Panc1 (cell line): ENCODE data around the gene FBXO36. TPM values are rescaled to one million over a fixed set of nuclear protein-coding genes. Genes with fewer than 3 reads are reported as not detected.
A peak's percentile ranks its signal among the peaks of the same experiment; 100 is the strongest.

Source experiments
- ATAC-seq: fragments of 200-7000 bp; cut with Tn5 transposase; 2 replicates; pipeline ENCODE4 v1.9.1; 2020; ENCODE audit warnings: mild to moderate bottlenecking, moderate library complexity
- BruUV-seq: library from RNA; stranded (reverse); fragments of 400-500 nt; replicated peaks from 2 replicates; lab custom pipeline; 2021; lab: Mats Ljungman, UMichigan
- CTCF ChIA-PET: fragments of 300-600 bp; sonication (Branson Sonifier 250); formaldehyde crosslinking; loops from one replicate; lab custom pipeline; 2022; ENCODE audit warnings: antibody characterized with exemption; lab: Charles Lee
- POLR2A ChIA-PET: fragments of 300-600 bp; sonication (Branson Sonifier 250); formaldehyde crosslinking; loops from one replicate; lab custom pipeline; 2022; ENCODE audit warnings: antibody characterized with exemption; lab: Charles Lee
- DNase-seq: peaks from one replicate; pipeline ENCODE4 v3.0.0-alpha.2; 2010; ENCODE audit warnings: low read depth, low spot score
- H3K27ac ChIP-seq: 2 replicates; pipeline ENCODE4 v1.5.1; 2011; ENCODE audit warnings: mild to moderate bottlenecking, low read length, inconsistent platforms
- H3K27me3 ChIP-seq: fragments of 200-500 bp; sonication (Bioruptor generic); 2 replicates; pipeline ENCODE4 v1.6.0; 2014; ENCODE audit warnings: low read length, inconsistent platforms; ENCODE audit not compliant: control insufficient read depth, insufficient read depth
- H3K36me3 ChIP-seq: fragments of 200-500 bp; sonication (Bioruptor generic); 2 replicates; pipeline ENCODE4 v1.5.1; 2014; ENCODE audit warnings: inconsistent platforms, mild to moderate bottlenecking, low read length, moderate library complexity; ENCODE audit not compliant: control insufficient read depth, insufficient read depth
- H3K4me1 ChIP-seq: 2 replicates; pipeline ENCODE4 v1.5.1; 2011; ENCODE audit warnings: inconsistent platforms, mild to moderate bottlenecking, low read length, moderate library complexity; ENCODE audit not compliant: control insufficient read depth, insufficient read depth
- H3K4me3 ChIP-seq, 2 experiments: 2 replicates each; pipeline ENCODE4 v1.5.1; 2011 to 2012; ENCODE audit warnings: low read depth in 2 of 2, low read length in 2 of 2, mild to moderate bottlenecking in 2 of 2, inconsistent platforms in 1 of 2, moderate library complexity in 1 of 2
- H3K9me3 ChIP-seq: fragments of 200-500 bp; sonication (Bioruptor generic); 2 replicates; pipeline ENCODE4 v1.5.1; 2014; ENCODE audit warnings: low read depth, mild to moderate bottlenecking, inconsistent platforms, low read length, moderate library complexity; ENCODE audit not compliant: control insufficient read depth, insufficient read depth
- CTCF ChIP-seq: fragments of 450-650 bp; IDR thresholded peaks from 2 replicates; pipeline ENCODE4 v1.5.1; 2017; ENCODE audit warnings: mild to moderate bottlenecking
- POLR2AphosphoS5 ChIP-seq: IDR thresholded peaks from 2 replicates; pipeline ENCODE4 v1.6.1; 2012; ENCODE audit warnings: mild to moderate bottlenecking, low read depth, low read length, moderate library complexity
- REST ChIP-seq, 2 experiments: IDR thresholded peaks; 2 replicates each; pipeline ENCODE4 v1.6.1; 2011 to 2012; ENCODE audit warnings: low read depth in 2 of 2, control low read depth in 1 of 2, low read length in 1 of 2, mild to moderate bottlenecking in 1 of 2, moderate library complexity in 1 of 2; ENCODE audit not compliant: insufficient read depth in 1 of 2
- SIN3A ChIP-seq: IDR thresholded peaks from 2 replicates; pipeline ENCODE4 v1.6.1; 2012; ENCODE audit warnings: low read depth, mild to moderate bottlenecking, low read length, moderate library complexity, borderline replicate concordance; ENCODE audit not compliant: insufficient read depth
- TCF7L2 ChIP-seq: IDR thresholded peaks from 2 replicates; pipeline ENCODE4 v1.6.1; 2011; ENCODE audit warnings: mild to moderate bottlenecking, low read depth, low read length, inconsistent platforms
- in situ Hi-C: cut with HindIII; loops from 2 replicates; pipeline ENCODE4 v1.10.0; 2016; ENCODE audit warnings: low sequenced_read_pairs, low pct_unique_long_range_greater_than_20kb
- intact Hi-C: fragments of 100-400 bp; cut with micrococcal nuclease; formaldehyde crosslinking; loops from one replicate; pipeline ENCODE4 v1.10.0; 2022; ENCODE audit not compliant: unreplicated experiment
- total RNA-seq: library from RNA; stranded (reverse); gene quantifications from one replicate; pipeline ENCODE4 v1.2.1, GENCODE V29; 2021; ENCODE audit not compliant: unreplicated experiment

The FBXO36 gene
- total RNA-seq, 1 experiment from 2014 or later: 3.9 TPM

GRCh38 chr2:229920011-229920641, 2.2 kb upstream of the FBXO36 start:
- ChIA-PET POLR2A (no interaction called here), CTCF (no interaction called here)
- Histone ChIP-seq H3K4me3 (peak overlapping the region; percentile 91), H3K9me3 (no peaks in the 10 kb centered on the region), H3K4me1 (peaks cover 4% of the 10 kb centered on the region; the same call in 1 of the 2 replicates), H3K36me3 (peaks cover 15% of the 10 kb centered on the region), H3K27ac (peak overlapping the region; percentile 90), H3K27me3 (no peaks in the 10 kb centered on the region)
- intact Hi-C loops: no loop called here
- TF ChIP-seq CTCF (no peak), POLR2AphosphoS5 (no peak), SIN3A (no peak), TCF7L2 (no peak), REST (IDR thresholded peaks at IDR 0.05; ENCODE audit: insufficient read depth in 1 of 2, low read depth in 2 of 2, low read length in 1 of 2) (no peak)
- no peak for DNase-seq
- BruUV-seq: TSS peak; percentile 72
- in situ Hi-C loops: no loop called here
- ATAC-seq: no peak

- Histone ChIP-seq H3K4me1 (peaks cover 4% of the 10 kb centered on the region; the same call in 1 of the 2 replicates), H3K27ac (peak overlapping the region; percentile 90), H3K27me3 (no peaks in the 10 kb centered on the region), H3K4me3 (peak overlapping the region; percentile 91), H3K36me3 (peaks cover 15% of the 10 kb centered on the region), H3K9me3 (no peaks in the 10 kb centered on the region)
- ChIA-PET POLR2A (interaction anchor here (0.6 to 1.1 kb wide), 2 partner anchors 10 to 793 kb away, joined by 3 read pairs; no protein-coding TSS in a partner anchor), CTCF (no interaction called here)
- no peak for TF ChIP-seq CTCF
- TF ChIP-seq POLR2AphosphoS5: no peak; the same call in 1 of the 2 replicates
- TF ChIP-seq TCF7L2: no peak
- peak; percentile 64; the same call in 1 of the 2 replicates for TF ChIP-seq SIN3A
- no peak for TF ChIP-seq REST (IDR thresholded peaks at IDR 0.05; ENCODE audit: insufficient read depth in 1 of 2, low read depth in 2 of 2, low read length in 1 of 2)
- intact Hi-C loops (no loop called here), in situ Hi-C loops (no loop called here)
- no peak for DNase-seq
- ATAC-seq: peak; percentile 55
- no TSS peak for BruUV-seq
Observed at GRCh38 chr2:229921101-229921891, 1.0 kb upstream of the FBXO36 start.
